HepG2 (cell line): Measurements from ENCODE around the gene VSIG10L. TPM values are rescaled to one million over a fixed set of nuclear protein-coding genes. Genes with fewer than 3 reads are reported as not detected.

ENCODE experiments used
- BRD4 ChIP-seq: sonication (generic); formaldehyde crosslinking; IDR thresholded peaks from 2 replicates; pipeline ENCODE4 v1.4.0; 2020; ENCODE audit warnings: missing genetic modification reagents
- DMAP1 ChIP-seq: IDR thresholded peaks from 2 replicates; pipeline ENCODE4 v1.6.1; 2016
- EP300 ChIP-seq, 3 experiments: sonication (generic) in 1 of 3; formaldehyde crosslinking in 1 of 3; IDR thresholded peaks; 2 replicates each; pipeline versions ENCODE4 v1.5.1 to v1.6.1; 2011 to 2020; ENCODE audit warnings: low read depth in 2 of 3, low read length in 2 of 3, borderline replicate concordance in 1 of 3, improper control_type of control experiment in 1 of 3, mild to moderate bottlenecking in 1 of 3, missing genetic modification reagents in 1 of 3, moderate library complexity in 1 of 3
- IKZF4 ChIP-seq: sonication (generic); formaldehyde crosslinking; IDR thresholded peaks from 2 replicates; pipeline ENCODE4 v1.5.1; 2020; ENCODE audit warnings: borderline replicate concordance, mild to moderate bottlenecking, low read depth, missing genetic modification reagents; ENCODE audit errors: not compliant biosample characterization
- MXI1 ChIP-seq: IDR thresholded peaks from 3 replicates; pipeline ENCODE4 v1.6.1; 2012; ENCODE audit warnings: low read depth, low read length, inconsistent platforms, borderline replicate concordance
- MYC ChIP-seq: sonication (generic); formaldehyde crosslinking; IDR thresholded peaks from 2 replicates; pipeline ENCODE4 v1.9.0; 2021; ENCODE audit warnings: missing genetic modification reagents, borderline replicate concordance
- NFE2 ChIP-seq: sonication (generic); formaldehyde crosslinking; IDR thresholded peaks from 2 replicates; pipeline ENCODE4 v1.4.0; 2020; ENCODE audit warnings: missing genetic modification reagents
- SIX1 ChIP-seq: sonication (generic); formaldehyde crosslinking; IDR thresholded peaks from 2 replicates; pipeline ENCODE4 v1.4.0; 2020; ENCODE audit warnings: missing genetic modification reagents, borderline replicate concordance
- XRCC5 ChIP-seq: fragments of 200-400 bp; formaldehyde crosslinking; optimal IDR thresholded peaks from 2 replicates; pipeline ENCODE3; 2017; ENCODE audit warnings: mild to moderate bottlenecking, low read length
- YEATS4 ChIP-seq: sonication (generic); formaldehyde crosslinking; IDR thresholded peaks from 2 replicates; pipeline ENCODE4 v1.4.0; 2020; ENCODE audit warnings: missing genetic modification reagents, borderline replicate concordance
- ZFP82 ChIP-seq: sonication (generic); formaldehyde crosslinking; IDR thresholded peaks from 2 replicates; pipeline ENCODE4 v1.5.1; 2020; ENCODE audit warnings: mild to moderate bottlenecking, missing genetic modification reagents, borderline replicate concordance
- ZNF256 ChIP-seq: sonication (generic); formaldehyde crosslinking; conservative IDR thresholded peaks from 2 replicates; pipeline ENCODE4 v1.4.0; 2020; ENCODE audit warnings: missing genetic modification reagents
- ZNF317 ChIP-seq: sonication (generic); formaldehyde crosslinking; IDR thresholded peaks from 2 replicates; pipeline ENCODE4 v1.5.0; 2020; ENCODE audit warnings: mild to moderate bottlenecking, missing genetic modification reagents
- polyA plus RNA-seq, 8 experiments: library from polyadenylated mRNA; depleted of rRNA in 3 of 8; stranded (reverse) in 7 of 8; unstranded in 1 of 8; fragments of >200 nt; fragmentation: Illumina TruSeq in 4 of 8; extraction: Trizol in 4 of 8; gene quantifications; 2 replicates each; pipeline versions ENCODE4 v1.2.1 to v1.2.3, GENCODE V29; 2011 to 2016; ENCODE audit warnings: low read depth in 4 of 8, missing spikeins in 1 of 8, mixed read lengths in 1 of 8; ENCODE audit not compliant: insufficient read depth in 1 of 8
- total RNA-seq, 5 experiments: library from RNA; depleted of rRNA; stranded (reverse); fragments of >200 nt; fragmentation: Illumina TruSeq; extraction: Trizol; gene quantifications; 2 replicates each; pipeline ENCODE4 v1.2.3, GENCODE V29; 2016; ENCODE audit warnings: low read depth in 1 of 5
- TF ChIP-seq, protein P1 (sequence below): sonication (generic); formaldehyde crosslinking; IDR thresholded peaks from 2 replicates; pipeline ENCODE4 v1.9.0; 2021; ENCODE audit warnings: missing genetic modification reagents, borderline replicate concordance
- TF ChIP-seq, protein P2 (sequence below): IDR thresholded peaks from 2 replicates; pipeline ENCODE4 v1.6.1; 2016; ENCODE audit warnings: low read depth, borderline replicate concordance
- TF ChIP-seq, protein P3 (sequence below): sonication (generic); formaldehyde crosslinking; IDR thresholded peaks from 2 replicates; pipeline ENCODE4 v1.4.0; 2020; ENCODE audit warnings: mild to moderate bottlenecking, missing genetic modification reagents

The VSIG10L gene
- total and polyA plus RNA-seq, 2 of the 13 experiments (the other 11 are each of a cell fraction or from before 2014, with no cell fraction given) = 2.7 to 8.5 TPM

DNA sequence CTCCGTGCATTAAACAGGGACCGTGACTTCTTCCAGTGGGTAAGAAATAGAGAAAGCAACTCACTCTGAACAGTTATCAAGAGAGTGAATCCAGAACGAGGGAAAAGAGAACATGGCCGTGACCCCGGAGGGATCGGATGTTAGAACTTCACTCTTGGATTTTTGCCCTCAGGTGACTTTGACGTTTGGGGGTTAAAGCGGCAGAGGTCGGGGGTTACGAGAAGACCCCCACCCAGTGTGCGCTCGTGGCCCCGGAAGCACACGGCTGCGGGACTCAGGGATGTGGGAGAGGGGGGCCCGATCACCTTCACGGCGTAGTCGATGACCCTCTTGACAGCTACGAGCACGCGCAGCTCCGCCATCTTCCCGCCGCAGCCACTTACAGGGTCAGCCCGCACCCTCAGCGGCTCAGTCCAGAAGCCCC lies 24.0 kb upstream of the VSIG10L start, which contains the start of gene ETFB (continued):
- TF ChIP-seq IKZF4 (CRISPR knock-in tag) (peak; percentile 10), MXI1 (peak; percentile 63; the same call in 1 of the 3 replicates), SIX1 (CRISPR knock-in tag) (no peak), NFE2 (CRISPR knock-in tag) (no peak), EP300 (IDR thresholded peaks at IDR 0.05; ENCODE audit: low read depth in 2 of 2, low read length in 2 of 2) (no peak), EP300 (CRISPR knock-in tag; IDR thresholded peaks at IDR 0.05; ENCODE audit: borderline replicate concordance) (no peak), ZNF256 (peak; percentile 69; the same call in 1 of the 2 replicates), MYC (no peak), ZNF317 (CRISPR knock-in tag) (0 out of 2 replicates have a peak, but pooled peaks have one; percentile 19), DMAP1 (CRISPR knock-in tag) (peak; percentile 8; the same call in 1 of the 2 replicates), ZFP82 (CRISPR knock-in tag) (peak; percentile 15; the same call in 1 of the 2 replicates), BRD4 (0 out of 2 replicates have a peak, but pooled peaks have one; percentile 29), YEATS4 (peak; percentile 80; the same call in 1 of the 2 replicates), XRCC5 (no peak)
- TF ChIP-seq, protein P1, sequence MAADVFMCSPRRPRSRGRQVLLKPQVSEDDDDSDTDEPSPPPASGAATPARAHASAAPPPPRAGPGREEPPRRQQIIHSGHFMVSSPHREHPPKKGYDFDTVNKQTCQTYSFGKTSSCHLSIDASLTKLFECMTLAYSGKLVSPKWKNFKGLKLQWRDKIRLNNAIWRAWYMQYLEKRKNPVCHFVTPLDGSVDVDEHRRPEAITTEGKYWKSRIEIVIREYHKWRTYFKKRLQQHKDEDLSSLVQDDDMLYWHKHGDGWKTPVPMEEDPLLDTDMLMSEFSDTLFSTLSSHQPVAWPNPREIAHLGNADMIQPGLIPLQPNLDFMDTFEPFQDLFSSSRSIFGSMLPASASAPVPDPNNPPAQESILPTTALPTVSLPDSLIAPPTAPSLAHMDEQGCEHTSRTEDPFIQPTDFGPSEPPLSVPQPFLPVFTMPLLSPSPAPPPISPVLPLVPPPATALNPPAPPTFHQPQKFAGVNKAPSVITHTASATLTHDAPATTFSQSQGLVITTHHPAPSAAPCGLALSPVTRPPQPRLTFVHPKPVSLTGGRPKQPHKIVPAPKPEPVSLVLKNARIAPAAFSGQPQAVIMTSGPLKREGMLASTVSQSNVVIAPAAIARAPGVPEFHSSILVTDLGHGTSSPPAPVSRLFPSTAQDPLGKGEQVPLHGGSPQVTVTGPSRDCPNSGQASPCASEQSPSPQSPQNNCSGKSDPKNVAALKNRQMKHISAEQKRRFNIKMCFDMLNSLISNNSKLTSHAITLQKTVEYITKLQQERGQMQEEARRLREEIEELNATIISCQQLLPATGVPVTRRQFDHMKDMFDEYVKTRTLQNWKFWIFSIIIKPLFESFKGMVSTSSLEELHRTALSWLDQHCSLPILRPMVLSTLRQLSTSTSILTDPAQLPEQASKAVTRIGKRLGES = peak; percentile 59; the same call in 1 of the 2 replicates
- TF ChIP-seq, protein P2, sequence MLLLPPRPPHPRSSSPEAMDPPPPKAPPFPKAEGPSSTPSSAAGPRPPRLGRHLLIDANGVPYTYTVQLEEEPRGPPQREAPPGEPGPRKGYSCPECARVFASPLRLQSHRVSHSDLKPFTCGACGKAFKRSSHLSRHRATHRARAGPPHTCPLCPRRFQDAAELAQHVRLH (CRISPR knock-in tag) = no peak
- TF ChIP-seq, protein P3, sequence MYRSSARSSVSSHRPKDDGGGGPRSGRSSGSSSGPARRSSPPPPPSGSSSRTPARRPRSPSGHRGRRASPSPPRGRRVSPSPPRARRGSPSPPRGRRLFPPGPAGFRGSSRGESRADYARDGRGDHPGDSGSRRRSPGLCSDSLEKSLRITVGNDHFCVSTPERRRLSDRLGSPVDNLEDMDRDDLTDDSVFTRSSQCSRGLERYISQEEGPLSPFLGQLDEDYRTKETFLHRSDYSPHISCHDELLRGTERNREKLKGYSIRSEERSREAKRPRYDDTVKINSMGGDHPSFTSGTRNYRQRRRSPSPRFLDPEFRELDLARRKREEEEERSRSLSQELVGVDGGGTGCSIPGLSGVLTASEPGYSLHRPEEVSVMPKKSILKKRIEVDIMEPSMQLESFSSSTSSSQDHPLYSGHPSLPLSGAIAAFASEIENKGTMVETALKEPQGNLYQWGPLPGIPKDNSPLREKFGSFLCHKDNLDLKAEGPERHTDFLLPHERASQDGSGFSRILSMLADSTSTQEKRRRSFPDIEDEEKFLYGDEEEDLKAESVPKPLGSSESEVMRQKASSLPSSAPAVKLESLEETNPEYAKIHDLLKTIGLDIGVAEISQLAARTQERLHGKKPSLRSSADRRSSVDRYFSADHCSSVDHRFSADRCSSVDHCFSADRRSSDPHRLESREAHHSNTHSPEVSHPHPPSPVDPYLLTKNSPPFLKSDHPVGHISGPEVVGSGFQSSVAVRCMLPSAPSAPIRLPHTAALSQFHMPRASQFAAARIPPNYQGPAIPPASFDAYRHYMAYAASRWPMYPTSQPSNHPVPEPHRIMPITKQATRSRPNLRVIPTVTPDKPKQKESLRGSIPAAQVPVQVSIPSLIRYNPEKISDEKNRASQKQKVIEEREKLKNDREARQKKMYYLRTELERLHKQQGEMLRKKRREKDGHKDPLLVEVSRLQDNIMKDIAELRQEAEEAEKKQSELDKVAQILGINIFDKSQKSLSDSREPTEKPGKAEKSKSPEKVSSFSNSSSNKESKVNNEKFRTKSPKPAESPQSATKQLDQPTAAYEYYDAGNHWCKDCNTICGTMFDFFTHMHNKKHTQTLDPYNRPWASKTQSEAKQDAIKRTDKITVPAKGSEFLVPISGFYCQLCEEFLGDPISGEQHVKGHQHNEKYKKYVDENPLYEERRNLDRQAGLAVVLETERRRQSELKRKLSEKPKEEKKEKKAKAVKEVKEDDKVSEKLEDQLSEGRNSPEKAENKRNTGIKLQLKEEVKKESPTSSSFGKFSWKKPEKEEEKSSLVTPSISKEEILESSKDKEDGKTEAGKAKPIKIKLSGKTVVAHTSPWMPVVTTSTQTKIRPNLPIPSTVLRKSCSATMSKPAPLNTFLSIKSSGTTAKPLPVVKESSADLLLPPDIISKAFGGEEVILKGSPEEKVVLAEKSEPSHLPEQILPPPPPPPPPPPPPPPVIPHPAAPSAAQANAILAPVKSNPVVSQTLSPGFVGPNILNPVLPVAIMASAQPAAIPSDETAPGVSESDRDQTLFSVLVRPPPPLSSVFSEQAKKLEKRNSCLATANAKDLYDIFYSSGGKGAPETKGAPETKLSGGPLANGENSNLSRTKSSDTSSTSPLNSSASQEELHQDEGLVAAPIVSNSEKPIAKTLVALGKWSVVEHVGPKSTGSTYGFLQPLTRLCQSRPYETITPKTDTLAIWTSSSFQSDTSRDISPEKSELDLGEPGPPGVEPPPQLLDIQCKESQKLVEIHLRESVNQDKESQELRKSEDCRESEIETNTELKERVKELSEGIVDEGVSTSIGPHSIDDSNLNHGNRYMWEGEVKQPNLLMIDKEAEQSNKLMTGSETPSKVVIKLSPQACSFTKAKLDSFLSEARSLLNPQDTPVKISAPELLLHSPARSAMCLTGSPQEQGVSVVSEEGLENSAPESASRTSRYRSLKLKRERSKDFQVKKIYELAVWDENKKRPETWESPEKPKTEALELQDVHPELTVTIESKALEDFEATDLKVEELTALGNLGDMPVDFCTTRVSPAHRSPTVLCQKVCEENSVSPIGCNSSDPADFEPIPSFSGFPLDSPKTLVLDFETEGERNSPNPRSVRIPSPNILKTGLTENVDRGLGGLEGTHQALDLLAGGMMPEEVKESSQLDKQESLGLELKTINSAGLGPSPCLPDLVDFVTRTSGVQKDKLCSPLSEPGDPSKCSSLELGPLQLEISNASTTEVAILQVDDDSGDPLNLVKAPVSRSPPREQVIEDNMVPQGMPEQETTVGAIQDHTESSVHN (CRISPR knock-in tag) = no peak
